ENCODE results near the gene INTS1. TPM values are rescaled to one million over a fixed set of nuclear protein-coding genes. Genes with fewer than 3 reads are reported as not detected.

The INTS1 gene
- total and polyA plus RNA-seq, 2 of the 4 experiments (the other 2 are of a cell fraction), result 9.3 to 40.1 TPM

DNA sequence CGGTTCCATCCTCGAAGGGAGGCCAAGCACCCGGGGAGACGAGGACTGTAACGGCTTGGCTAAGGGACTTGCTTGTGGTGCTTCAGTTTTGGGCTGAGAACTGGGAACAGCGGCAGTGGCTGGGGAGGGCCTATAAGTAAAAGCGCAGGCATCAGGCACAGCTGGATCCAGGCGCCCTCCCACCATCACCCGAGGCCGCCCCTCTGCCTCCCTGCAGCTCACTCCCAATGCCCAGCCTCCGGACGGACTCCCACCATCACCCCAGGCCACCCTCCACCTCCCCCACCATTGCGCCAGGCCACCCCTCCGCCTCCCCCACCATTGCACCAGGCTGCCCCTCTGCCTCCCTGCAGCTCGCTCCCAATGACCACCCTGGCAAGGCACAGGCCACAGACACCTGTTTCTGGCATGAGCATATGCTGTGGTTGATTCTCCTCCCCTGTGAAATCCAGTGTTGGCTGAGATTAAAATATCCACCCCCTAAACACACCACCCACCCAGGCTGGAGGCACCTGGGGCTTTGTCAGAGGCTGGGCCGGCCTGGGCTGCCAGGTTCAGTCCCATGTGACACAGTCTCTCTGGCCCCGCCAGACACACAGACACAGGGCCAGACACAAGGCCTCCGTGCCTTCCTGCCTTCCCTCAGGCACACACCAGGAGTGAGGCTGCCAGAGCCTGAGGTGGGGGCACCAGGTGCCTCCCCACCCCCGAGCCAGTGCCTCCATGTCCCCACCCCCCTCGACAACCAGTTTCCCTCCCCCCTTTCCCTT is 61.6 kb downstream of the INTS1 start:
- Histone ChIP-seq H3K4me1 (ENCODE audit: control insufficient read depth, insufficient read depth, low read length) (peaks cover 4% of the 10 kb centered on the region), H2BK5ac (ENCODE audit: low read depth, low read length, poor library complexity, severe bottlenecking) (no peak overlapping the region), H3K18ac (ENCODE audit: low read depth, low read length) (no peak overlapping the region), H4K91ac (ENCODE audit: insufficient read depth, low read depth, low read length) (no peak overlapping the region), H3K4me3 (ENCODE audit: insufficient read depth, low read depth, low read length) (no peak overlapping the region), H2AFZ (replicated peaks; ENCODE audit: low read length, poor library complexity) (no peak overlapping the region), H3K4me2 (ENCODE audit: low read depth, low read length) (no peak overlapping the region), H3K9ac (ENCODE audit: low read depth, low read length) (no peak overlapping the region), H2BK15ac (ENCODE audit: low read depth, low read length) (no peak overlapping the region), H3K4ac (ENCODE audit: low read depth, low read length) (no peak overlapping the region), H3K36me3 (ENCODE audit: control insufficient read depth, insufficient read depth, low read length) (peaks cover 52% of the 10 kb centered on the region), H4K20me1 (ENCODE audit: insufficient read depth, low read length) (peaks cover 8% of the 10 kb centered on the region), H3K14ac (replicated peaks; ENCODE audit: low read depth, low read length) (no peak overlapping the region), H4K5ac (ENCODE audit: low read depth, low read length) (no peak overlapping the region), H2BK120ac (ENCODE audit: low read depth, low read length) (no peak overlapping the region), H3K56ac (ENCODE audit: extremely low read depth, insufficient read depth, low read length) (no peak overlapping the region), H3K27me3 (ENCODE audit: control insufficient read depth, insufficient read depth, low read length) (no peaks in the 10 kb centered on the region), H3K23ac (ENCODE audit: low read depth, low read length) (no peak overlapping the region), H3K9me1 (ENCODE audit: insufficient read depth, low read length) (peaks cover 7% of the 10 kb centered on the region), H3K79me1 (ENCODE audit: low read depth in 1 of 2, low read length in 2 of 2) (peaks cover 0 to 3% of the 10 kb centered on the region in 2 experiments; a peak in 1 of 4 replicates), H4K8ac (ENCODE audit: low read depth in 2 of 2, low read length in 2 of 2) (no peak overlapping the region), H3K9me3 (ENCODE audit: control insufficient read depth, insufficient read depth, low read length) (no peaks in the 10 kb centered on the region), H3K27ac (ENCODE audit: insufficient read depth, low read length) (no peak overlapping the region), H2AK5ac (ENCODE audit: low read depth, low read length) (no peak overlapping the region), H2AK9ac (replicated peaks; ENCODE audit: low read depth, low read length, poor library complexity) (no peak overlapping the region), H2BK20ac (ENCODE audit: low read depth, low read length) (no peak overlapping the region)
- dilution Hi-C loops (cut with HindIII; ENCODE audit: low sequenced_read_pairs, unreplicated experiment) (no loop called here), intact Hi-C loops (cut with micrococcal nuclease) (no loop called here), in situ Hi-C loops (cut with MboI; ENCODE audit: low sequenced_read_pairs) (no loop called here)
- TF ChIP-seq RFX5 (IDR thresholded peaks at IDR 0.05; ENCODE audit: low read depth, low read length) (no peak), MAFK (IDR thresholded peaks at IDR 0.05; ENCODE audit: low read depth, low read length) (no peak), POLR2A (IDR thresholded peaks at IDR 0.05; ENCODE audit: low read depth, low read length) (no peak), BHLHE40 (IDR thresholded peaks at IDR 0.05; ENCODE audit: low read depth, low read length) (no peak), CHD1 (IDR thresholded peaks at IDR 0.05; ENCODE audit: low read depth, low read length) (no peak), CEBPB (IDR thresholded peaks at IDR 0.05; ENCODE audit: low read depth, low read length) (no peak), RCOR1 (IDR thresholded peaks at IDR 0.05; ENCODE audit: insufficient replicate concordance, low read length) (no peak), FOS (IDR thresholded peaks at IDR 0.05; ENCODE audit: low read depth, low read length) (no peak)
- TF ChIP-seq, protein P1, sequence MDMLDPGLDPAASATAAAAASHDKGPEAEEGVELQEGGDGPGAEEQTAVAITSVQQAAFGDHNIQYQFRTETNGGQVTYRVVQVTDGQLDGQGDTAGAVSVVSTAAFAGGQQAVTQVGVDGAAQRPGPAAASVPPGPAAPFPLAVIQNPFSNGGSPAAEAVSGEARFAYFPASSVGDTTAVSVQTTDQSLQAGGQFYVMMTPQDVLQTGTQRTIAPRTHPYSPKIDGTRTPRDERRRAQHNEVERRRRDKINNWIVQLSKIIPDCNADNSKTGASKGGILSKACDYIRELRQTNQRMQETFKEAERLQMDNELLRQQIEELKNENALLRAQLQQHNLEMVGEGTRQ (IDR thresholded peaks at IDR 0.05; ENCODE audit: low read depth, low read length), result no peak
- TF ChIP-seq, protein P2, sequence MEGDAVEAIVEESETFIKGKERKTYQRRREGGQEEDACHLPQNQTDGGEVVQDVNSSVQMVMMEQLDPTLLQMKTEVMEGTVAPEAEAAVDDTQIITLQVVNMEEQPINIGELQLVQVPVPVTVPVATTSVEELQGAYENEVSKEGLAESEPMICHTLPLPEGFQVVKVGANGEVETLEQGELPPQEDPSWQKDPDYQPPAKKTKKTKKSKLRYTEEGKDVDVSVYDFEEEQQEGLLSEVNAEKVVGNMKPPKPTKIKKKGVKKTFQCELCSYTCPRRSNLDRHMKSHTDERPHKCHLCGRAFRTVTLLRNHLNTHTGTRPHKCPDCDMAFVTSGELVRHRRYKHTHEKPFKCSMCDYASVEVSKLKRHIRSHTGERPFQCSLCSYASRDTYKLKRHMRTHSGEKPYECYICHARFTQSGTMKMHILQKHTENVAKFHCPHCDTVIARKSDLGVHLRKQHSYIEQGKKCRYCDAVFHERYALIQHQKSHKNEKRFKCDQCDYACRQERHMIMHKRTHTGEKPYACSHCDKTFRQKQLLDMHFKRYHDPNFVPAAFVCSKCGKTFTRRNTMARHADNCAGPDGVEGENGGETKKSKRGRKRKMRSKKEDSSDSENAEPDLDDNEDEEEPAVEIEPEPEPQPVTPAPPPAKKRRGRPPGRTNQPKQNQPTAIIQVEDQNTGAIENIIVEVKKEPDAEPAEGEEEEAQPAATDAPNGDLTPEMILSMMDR (conservative IDR thresholded peaks at IDR 0.05; ENCODE audit: low read depth, low read length), result no peak
- TF ChIP-seq, protein P3, sequence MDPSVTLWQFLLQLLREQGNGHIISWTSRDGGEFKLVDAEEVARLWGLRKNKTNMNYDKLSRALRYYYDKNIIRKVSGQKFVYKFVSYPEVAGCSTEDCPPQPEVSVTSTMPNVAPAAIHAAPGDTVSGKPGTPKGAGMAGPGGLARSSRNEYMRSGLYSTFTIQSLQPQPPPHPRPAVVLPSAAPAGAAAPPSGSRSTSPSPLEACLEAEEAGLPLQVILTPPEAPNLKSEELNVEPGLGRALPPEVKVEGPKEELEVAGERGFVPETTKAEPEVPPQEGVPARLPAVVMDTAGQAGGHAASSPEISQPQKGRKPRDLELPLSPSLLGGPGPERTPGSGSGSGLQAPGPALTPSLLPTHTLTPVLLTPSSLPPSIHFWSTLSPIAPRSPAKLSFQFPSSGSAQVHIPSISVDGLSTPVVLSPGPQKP (IDR thresholded peaks at IDR 0.05; ENCODE audit: borderline replicate concordance, low read depth, low read length), result no peak
- POLR2A ChIA-PET (ENCODE audit: unreplicated experiment), result no interaction called here
- WGBS, 2 experiments (ENCODE audit: extremely low coverage in 2 of 2, insufficient read length in 1 of 2), result 96% methylated on average over 5 of the region's 20 CpGs; no CpG with 5 or more reads in 1 of the 2 experiments
- BruUV-seq (replicated peaks), result no TSS peak
- ATAC-seq (ENCODE audit: low read depth) (no peak), DNase-seq (no peak)
- CTCF ChIA-PET, result no interaction called here

Data from IMR-90 (cell line).